Neural cell (in vitro differentiated cells): ENCODE measurements around the gene SULT4A1. TPM values are rescaled to one million over a fixed set of nuclear protein-coding genes. Genes with fewer than 3 reads are reported as not detected.

Source experiments
- H2AFZ ChIP-seq: fragments of 200-600, 300-800 bp; sonication (generic), shearing (Covaris generic); 2 replicates; pipeline ENCODE4 v1.6.0; 2014; ENCODE audit warnings: low read depth, mild to moderate bottlenecking, antibody characterized with exemption, low read length, moderate library complexity
- H3F3A ChIP-seq: fragments of 200-600 bp; shearing (Covaris generic); 2 replicates; pipeline ENCODE4 v1.6.1; 2016; ENCODE audit warnings: mild to moderate bottlenecking, moderate library complexity, mixed read lengths, antibody characterized with exemption, low read length; ENCODE audit not compliant: insufficient read depth, poor library complexity, severe bottlenecking
- H3K27ac ChIP-seq: fragments of 200-600, 300-800 bp; sonication (generic), shearing (Covaris generic); 2 replicates; pipeline ENCODE4 v1.5.1; 2014; ENCODE audit warnings: mild to moderate bottlenecking, low read length, moderate library complexity
- H3K27me3 ChIP-seq: fragments of 300-800, 200-600 bp; sonication (generic), shearing (Covaris generic); 2 replicates; pipeline ENCODE4 v1.6.0; 2014; ENCODE audit warnings: mild to moderate bottlenecking, low read depth, low read length, moderate library complexity; ENCODE audit not compliant: insufficient read depth
- H3K36me3 ChIP-seq: fragments of 300-800, 200-600 bp; sonication (generic), shearing (Covaris generic); 2 replicates; pipeline ENCODE4 v1.5.1; 2014; ENCODE audit warnings: mild to moderate bottlenecking, antibody characterized with exemption, low read length, moderate library complexity; ENCODE audit not compliant: insufficient read depth
- H3K4me2 ChIP-seq: fragments of 300-800, 200-600 bp; sonication (generic), shearing (Covaris generic); 2 replicates; pipeline ENCODE4 v1.6.0; 2014; ENCODE audit warnings: mild to moderate bottlenecking, low read length
- H3K4me3 ChIP-seq: fragments of 300-800, 200-600 bp; sonication (generic), shearing (Covaris generic); 2 replicates; pipeline ENCODE4 v1.5.1; 2014; ENCODE audit warnings: mild to moderate bottlenecking, low read length, moderate library complexity
- H3K79me2 ChIP-seq: fragments of 200-600 bp; shearing (Covaris generic); replicated peaks from 2 replicates; pipeline ENCODE4 v1.6.0; 2014; ENCODE audit warnings: mild to moderate bottlenecking, low read length, moderate library complexity; ENCODE audit not compliant: insufficient read depth
- H3K9ac ChIP-seq: fragments of 300-800, 200-600 bp; sonication (generic), shearing (Covaris generic); 2 replicates; pipeline ENCODE4 v1.6.1; 2016; ENCODE audit warnings: mild to moderate bottlenecking, low read length, mixed read lengths
- H3K9me2 ChIP-seq: fragments of 200-600 bp; shearing (Covaris generic); 2 replicates; pipeline ENCODE4 v1.6.1; 2016; ENCODE audit warnings: mild to moderate bottlenecking, low read length, mixed read lengths; ENCODE audit not compliant: insufficient read depth
- H3K9me3 ChIP-seq: fragments of 200-600, 300-800 bp; sonication (generic), shearing (Covaris generic); 2 replicates; pipeline ENCODE4 v1.6.1; 2016; ENCODE audit warnings: mild to moderate bottlenecking, mixed run types, low read length, moderate library complexity, mixed read lengths
- H4K20me1 ChIP-seq: fragments of 200-600 bp; shearing (Covaris generic); 2 replicates; pipeline ENCODE4 v1.6.1; 2016; ENCODE audit warnings: mild to moderate bottlenecking, mixed run types; ENCODE audit not compliant: insufficient read depth
- CTCF ChIP-seq: fragments of 450-650 bp; IDR thresholded peaks from 2 replicates; pipeline ENCODE4 v1.5.1; 2014; ENCODE audit warnings: antibody characterized with exemption, mild to moderate bottlenecking, moderate library complexity; ENCODE audit not compliant: poor library complexity, severe bottlenecking
- EP300 ChIP-seq: fragments of 450-650 bp; conservative IDR thresholded peaks from 2 replicates; pipeline ENCODE4 v1.6.1; 2014; ENCODE audit warnings: antibody characterized with exemption, mild to moderate bottlenecking, moderate library complexity; ENCODE audit not compliant: poor library complexity, severe bottlenecking
- EZH2 ChIP-seq: fragments of 200-600, 300-800 bp; shearing (Covaris generic), sonication (generic); IDR thresholded peaks from 2 replicates; pipeline ENCODE4 v1.6.1; 2014; ENCODE audit warnings: antibody characterized with exemption, low read length, borderline replicate concordance, mild to moderate bottlenecking; ENCODE audit not compliant: insufficient read depth, poor library complexity, severe bottlenecking
- MXI1 ChIP-seq: fragments of 450-650 bp; conservative IDR thresholded peaks from 2 replicates; pipeline ENCODE4 v1.6.1; 2014; ENCODE audit warnings: antibody characterized with exemption, mild to moderate bottlenecking; ENCODE audit not compliant: poor library complexity, severe bottlenecking
- POLR2AphosphoS5 ChIP-seq: IDR thresholded peaks from 2 replicates; pipeline ENCODE4 v1.6.1; 2012
- RAD21 ChIP-seq: fragments of 450-650 bp; conservative IDR thresholded peaks from 2 replicates; pipeline ENCODE4 v1.6.1; 2014; ENCODE audit warnings: antibody characterized with exemption, mild to moderate bottlenecking, moderate library complexity
- REST ChIP-seq: IDR thresholded peaks from 2 replicates; pipeline ENCODE4 v1.6.1; 2012; ENCODE audit warnings: borderline replicate concordance
- SMC3 ChIP-seq: fragments of 450-650 bp; conservative IDR thresholded peaks from 2 replicates; pipeline ENCODE4 v1.6.1; 2014; ENCODE audit warnings: antibody characterized with exemption, mild to moderate bottlenecking, moderate library complexity; ENCODE audit not compliant: poor library complexity
- TAF1 ChIP-seq: IDR thresholded peaks from 2 replicates; pipeline ENCODE4 v1.6.1; 2012; ENCODE audit warnings: low read depth
- polyA plus RNA-seq: library from polyadenylated mRNA; depleted of rRNA; stranded (reverse); fragments of >200 nt; gene quantifications from 2 replicates; pipeline ENCODE4 v1.2.3, GENCODE V29; 2014

The SULT4A1 gene
- polyA plus RNA-seq, 1 donor from 2014 or later = 182 TPM

GRCh38 chr22:43900206-43900605 is 37.9 kb upstream of the SULT4A1 start:
- H3K9me2 ChIP-seq = no peaks in the 10 kb centered on the region
- H3K27ac ChIP-seq = no peak overlapping the region
- H2AFZ ChIP-seq = no peak overlapping the region
- no peaks in the 10 kb centered on the region for H4K20me1 ChIP-seq
- no peak overlapping the region for H3K4me2 ChIP-seq
- H3K9me3 ChIP-seq = no peaks in the 10 kb centered on the region
- TF ChIP-seq TAF1 = no peak
- TF ChIP-seq EP300 = no peak
- no peak for TF ChIP-seq EZH2
- no peak for TF ChIP-seq RAD21
- TF ChIP-seq POLR2AphosphoS5 = no peak
- no peak for TF ChIP-seq REST
- TF ChIP-seq CTCF = no peak
- no peak for TF ChIP-seq MXI1
- TF ChIP-seq SMC3 = no peak
- H3K9ac ChIP-seq = no peak overlapping the region
- H3F3A ChIP-seq = no peaks in the 10 kb centered on the region
- H3K36me3 ChIP-seq = no peaks in the 10 kb centered on the region
- H3K79me2 ChIP-seq = no peaks in the 10 kb centered on the region
- no peaks in the 10 kb centered on the region for H3K27me3 ChIP-seq
- no peak overlapping the region for H3K4me3 ChIP-seq

- Histone ChIP-seq H3K9ac (no peak overlapping the region), H3K4me3 (no peak overlapping the region), H2AFZ (no peak overlapping the region), H3K9me3 (no peaks in the 10 kb centered on the region), H3K36me3 (no peaks in the 10 kb centered on the region), H3K9me2 (no peaks in the 10 kb centered on the region), H3K4me2 (no peak overlapping the region), H3K27me3 (peaks cover 3% of the 10 kb centered on the region), H3K27ac (no peak overlapping the region), H3F3A (no peaks in the 10 kb centered on the region), H3K79me2 (no peaks in the 10 kb centered on the region), H4K20me1 (no peaks in the 10 kb centered on the region)
- TF ChIP-seq TAF1 (no peak), RAD21 (no peak), EZH2 (no peak), POLR2AphosphoS5 (no peak), MXI1 (no peak), SMC3 (no peak), EP300 (no peak), CTCF (no peak), REST (no peak)
These were observed 35.5 kb upstream of the SULT4A1 start for GRCh38 chr22:43897751-43898261.
